Activated CD4-positive, alpha-beta memory T cell treated with anti-CD3 and anti-CD28 coated beads, Interleukin-2, amount 10 ng/mL, durations not matched to agents 7 days and 5 days (primary cell): ENCODE results near the gene CLEC3A. TPM values are rescaled to one million over a fixed set of nuclear protein-coding genes. Genes with fewer than 3 reads are reported as not detected.
"Not testable (repeated sequence)": the region's sequence is repeated elsewhere in the genome, so short reads cannot be mapped to it uniquely, and the experiment has no call there.

Source experiments
- CTCF ChIA-PET: fragments of 350-600 bp; sonication (Branson Sonifier 250); formaldehyde crosslinking; loops from one replicate; lab custom pipeline; 2021; ENCODE audit warnings: antibody characterized with exemption, inconsistent platforms; lab: Charles Lee
- POLR2A ChIA-PET: fragments of 350-600 bp; sonication (Branson Sonifier 250); formaldehyde crosslinking; loops from one replicate; lab custom pipeline; 2021; ENCODE audit warnings: antibody characterized with exemption; lab: Charles Lee
- DNase-seq: peaks from one replicate; pipeline ENCODE4 v3.0.0-alpha.2; 2020
- H3K27ac Mint-ChIP-seq: one replicate; pipeline ENCODE4 v1.8.0; 2021; ENCODE audit warnings: mild to moderate bottlenecking, mixed read lengths
- H3K27me3 Mint-ChIP-seq: one replicate; pipeline ENCODE4 v1.8.0; 2021; ENCODE audit warnings: mixed read lengths
- H3K36me3 Mint-ChIP-seq: one replicate; pipeline ENCODE4 v1.8.0; 2021; ENCODE audit warnings: low read depth, mixed read lengths
- H3K4me1 Mint-ChIP-seq: one replicate; pipeline ENCODE4 v1.8.0; 2021; ENCODE audit warnings: mixed read lengths
- H3K4me3 Mint-ChIP-seq: one replicate; pipeline ENCODE4 v1.8.0; 2021; ENCODE audit warnings: mild to moderate bottlenecking, mixed read lengths
- H3K9me3 Mint-ChIP-seq: one replicate; pipeline ENCODE4 v1.8.0; 2021; ENCODE audit warnings: mixed read lengths
- total RNA-seq, 2 experiments: library from RNA; stranded (reverse); gene quantifications; one replicate each; pipeline ENCODE4 v1.2.3, GENCODE V29; 2021

CLEC3A gene
- total RNA-seq, 2 experiments from 2014 or later: not detected

DNA sequence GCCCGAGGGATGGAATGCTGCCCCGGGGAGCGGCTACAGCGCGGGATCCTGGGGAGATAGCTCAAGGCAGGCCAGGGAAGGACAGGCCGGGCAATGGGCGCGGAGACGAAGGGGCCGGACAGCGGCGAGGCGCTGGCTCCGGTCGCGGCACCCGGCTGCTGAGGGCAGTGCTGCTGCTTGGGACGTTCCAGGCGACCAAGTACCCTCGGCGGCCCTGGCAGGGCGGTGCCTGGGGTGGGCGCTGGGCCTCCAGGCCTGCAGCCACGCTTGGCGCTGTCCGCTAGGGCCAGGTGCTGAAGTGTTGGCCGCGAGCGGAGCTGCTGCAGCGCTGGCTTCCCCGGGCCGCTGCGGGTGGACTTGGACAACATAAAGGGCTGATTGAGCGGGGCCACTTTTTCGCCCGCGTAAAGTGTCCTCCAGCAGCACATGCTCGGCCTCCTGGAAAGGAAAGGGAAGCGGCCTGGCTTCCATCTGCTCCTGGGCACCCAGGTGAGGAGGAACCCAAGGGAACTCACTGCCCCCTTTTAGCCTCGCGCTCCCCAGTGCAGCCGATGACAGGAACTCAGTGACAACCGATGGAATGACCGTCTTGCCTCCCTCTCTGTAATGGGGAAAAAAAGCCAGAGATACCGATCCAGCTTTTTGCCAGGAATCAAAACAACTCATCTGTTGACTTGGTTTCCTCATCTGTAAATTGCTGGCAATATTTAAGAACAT, 23.7 kb downstream of the CLEC3A start:
- peaks cover 30% of the 10 kb centered on the region for H3K27me3 Mint-ChIP-seq
- no peak overlapping the region for H3K27ac Mint-ChIP-seq
- DNase-seq: peak; percentile 55
- no peak overlapping the region for H3K4me3 Mint-ChIP-seq
- CTCF ChIA-PET: no interaction called here
- H3K36me3 Mint-ChIP-seq: no peaks in the 10 kb centered on the region
- H3K9me3 Mint-ChIP-seq: no peaks in the 10 kb centered on the region
- POLR2A ChIA-PET: no interaction called here
- no peaks in the 10 kb centered on the region for H3K4me1 Mint-ChIP-seq

DNA sequence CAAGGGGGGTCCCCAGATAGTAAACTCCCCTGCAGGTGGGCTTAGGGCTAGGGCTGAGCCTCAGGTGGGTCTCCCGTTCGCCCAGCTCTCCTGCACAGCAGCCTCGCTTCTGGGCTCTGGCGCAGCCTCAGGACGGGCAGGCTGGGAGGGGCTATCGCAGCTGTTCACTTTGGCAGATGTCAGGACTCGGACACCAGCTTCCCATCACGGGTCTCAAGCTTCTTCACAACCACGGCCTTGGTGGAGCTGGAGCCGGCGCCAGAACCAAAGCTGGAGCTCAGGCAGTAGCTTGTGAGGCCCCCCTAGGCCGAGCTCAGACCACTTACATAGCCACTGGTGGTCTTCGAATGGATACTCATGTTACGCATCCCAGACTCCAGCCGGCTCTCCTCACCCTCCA, 26.0 kb downstream of the CLEC3A start:
- Mint-ChIP-seq H3K4me1 (no peaks in the 10 kb centered on the region), H3K27ac (no peak overlapping the region), H3K4me3 (no peak overlapping the region), H3K9me3 (no peaks in the 10 kb centered on the region), H3K27me3 (peaks cover 28% of the 10 kb centered on the region), H3K36me3 (no peaks in the 10 kb centered on the region)
- ChIA-PET POLR2A (no interaction called here), CTCF (no interaction called here)
- DNase-seq: no peak

DNA sequence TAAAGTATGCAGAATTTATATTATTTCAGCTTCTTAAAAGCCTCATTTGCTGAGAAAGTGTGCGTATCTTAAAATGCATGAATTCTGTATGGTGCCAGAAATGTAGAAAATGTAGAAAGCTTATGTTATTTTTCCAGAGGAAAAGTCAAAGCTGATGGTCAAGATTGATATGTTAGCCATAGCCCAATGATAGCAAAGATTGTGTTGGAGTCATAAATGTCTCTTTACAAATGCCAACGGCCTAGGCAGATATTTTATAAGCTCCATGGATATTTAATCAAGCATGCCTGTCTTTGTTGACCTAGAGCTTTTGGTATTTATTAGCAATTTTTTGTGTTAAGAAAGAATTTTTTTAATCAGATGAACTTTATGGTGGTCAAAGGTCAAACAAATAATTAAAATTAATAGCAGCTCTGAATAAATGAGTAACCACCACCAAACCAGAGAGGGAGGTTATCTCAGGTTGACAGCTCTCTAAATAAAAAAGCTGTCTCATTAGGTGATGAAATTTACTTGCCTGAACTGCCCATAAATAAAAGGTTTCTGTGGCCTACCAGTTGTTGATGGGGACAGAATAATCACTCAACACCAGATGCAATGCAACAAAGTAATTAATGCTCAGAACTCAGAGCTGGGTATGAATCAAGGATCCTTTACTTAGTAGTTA, 28.5 kb downstream of the CLEC3A start:
- DNase-seq: no peak
- POLR2A ChIA-PET: no interaction called here
- Mint-ChIP-seq H3K27ac (no peak overlapping the region), H3K36me3 (no peaks in the 10 kb centered on the region), H3K4me1 (no peaks in the 10 kb centered on the region), H3K4me3 (no peak overlapping the region), H3K9me3 (no peaks in the 10 kb centered on the region), H3K27me3 (peaks cover 21% of the 10 kb centered on the region)
- CTCF ChIA-PET: interaction anchor here (0.7 to 1.0 kb wide), 2 partner anchors 12 to 49 kb away, joined by 3 to 4 read pairs; no protein-coding TSS in a partner anchor

- POLR2A ChIA-PET: no interaction called here
- H3K27ac Mint-ChIP-seq: no peak overlapping the region
- DNase-seq: no peak
Observed at GRCh38 chr16:78057803-78058564, 35.6 kb downstream of the CLEC3A start.

GRCh38 chr16:78059806-78060205, 37.5 kb downstream of the CLEC3A start:
- H3K27me3 Mint-ChIP-seq, H3K9me3 Mint-ChIP-seq, H3K27ac Mint-ChIP-seq, CTCF ChIA-PET, H3K4me1 Mint-ChIP-seq, POLR2A ChIA-PET, H3K4me3 Mint-ChIP-seq, DNase-seq, H3K36me3 Mint-ChIP-seq: not testable (repeated sequence)

More at GRCh38 chr16:78057803-78058564, 35.6 kb downstream of the CLEC3A start:
- no peaks in the 10 kb centered on the region for H3K4me1 Mint-ChIP-seq
- no peak overlapping the region for H3K4me3 Mint-ChIP-seq
- H3K9me3 Mint-ChIP-seq: no peaks in the 10 kb centered on the region
- CTCF ChIA-PET: interaction anchor here (0.9 kb wide), 1 partner anchor 10 kb away, joined by 3 read pairs; no protein-coding TSS in a partner anchor
- no peaks in the 10 kb centered on the region for H3K36me3 Mint-ChIP-seq
- H3K27me3 Mint-ChIP-seq: peaks cover 4% of the 10 kb centered on the region

- Mint-ChIP-seq H3K36me3 (no peaks in the 10 kb centered on the region), H3K4me3 (no peak overlapping the region), H3K27me3 (peaks cover 4% of the 10 kb centered on the region), H3K4me1 (no peaks in the 10 kb centered on the region), H3K9me3 (no peaks in the 10 kb centered on the region), H3K27ac (no peak overlapping the region)
- no peak for DNase-seq
- CTCF ChIA-PET: no interaction called here
- POLR2A ChIA-PET: no interaction called here
Observed at GRCh38 chr16:78060295-78060694, 37.9 kb downstream of the CLEC3A start.

DNA sequence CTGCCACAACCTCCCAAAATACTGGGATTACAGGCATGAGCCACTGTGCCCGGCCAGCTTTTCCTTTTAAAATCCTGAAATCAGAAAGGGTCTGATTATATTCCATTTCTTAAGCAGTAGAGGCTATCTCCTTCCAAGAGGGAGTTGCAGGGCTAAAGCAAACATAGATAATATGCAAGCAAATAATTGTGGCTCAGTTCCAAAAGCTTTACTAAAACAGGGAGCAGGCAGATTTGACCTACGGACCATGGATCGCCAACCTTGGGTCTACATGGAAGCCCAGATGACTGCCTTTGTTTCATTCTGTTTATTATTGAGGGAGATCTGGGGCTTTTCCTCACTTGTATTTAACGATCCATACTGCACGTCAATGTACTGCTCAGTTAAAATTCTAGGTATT, 38.5 kb downstream of the CLEC3A start:
- no peak overlapping the region for H3K27ac Mint-ChIP-seq
- H3K4me1 Mint-ChIP-seq: no peaks in the 10 kb centered on the region
- no peak overlapping the region for H3K4me3 Mint-ChIP-seq
- peaks cover 4% of the 10 kb centered on the region for H3K27me3 Mint-ChIP-seq
- DNase-seq: no peak
- H3K36me3 Mint-ChIP-seq: no peaks in the 10 kb centered on the region
- ChIA-PET POLR2A (no interaction called here), CTCF (no interaction called here)
- H3K9me3 Mint-ChIP-seq: no peaks in the 10 kb centered on the region

- DNase-seq: no peak
- no peaks in the 10 kb centered on the region for H3K36me3 Mint-ChIP-seq
- no peaks in the 10 kb centered on the region for H3K4me1 Mint-ChIP-seq
- H3K9me3 Mint-ChIP-seq: no peaks in the 10 kb centered on the region
- ChIA-PET CTCF (interaction anchor here (0.6 to 1.1 kb wide), 2 partner anchors 29 to 427 kb away, joined by 3 read pairs; no protein-coding TSS in a partner anchor), POLR2A (no interaction called here)
- H3K4me3 Mint-ChIP-seq: no peak overlapping the region
- no peak overlapping the region for H3K27ac Mint-ChIP-seq
- H3K27me3 Mint-ChIP-seq: peaks cover 3% of the 10 kb centered on the region
Observed at GRCh38 chr16:78065319-78065718, 43.0 kb downstream of the CLEC3A start.

DNA sequence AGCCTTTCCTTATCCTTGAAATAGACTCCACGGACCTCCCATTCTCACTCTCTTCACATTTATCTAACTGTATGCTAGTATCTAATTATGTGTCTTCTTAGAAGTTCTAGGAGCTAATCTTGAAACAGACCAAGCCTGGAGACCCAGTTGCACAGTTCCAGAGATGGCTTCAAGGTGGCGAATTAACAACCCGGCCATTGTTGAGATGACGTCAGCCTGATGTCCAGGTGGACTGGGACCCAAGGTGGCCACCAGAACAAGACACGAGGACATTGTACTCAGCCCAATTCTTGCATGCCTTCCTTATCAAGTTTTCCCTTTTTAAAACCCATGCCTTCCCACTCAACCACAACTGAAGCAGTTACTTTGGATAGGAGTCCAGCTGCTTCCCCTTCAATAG, 47.6 kb downstream of the CLEC3A start:
- H3K27me3 Mint-ChIP-seq: peaks cover 12% of the 10 kb centered on the region

GRCh38 chr16:78072275-78072674, 49.9 kb downstream of the CLEC3A start:
- Mint-ChIP-seq H3K4me1 (no peaks in the 10 kb centered on the region), H3K9me3 (no peaks in the 10 kb centered on the region), H3K27ac (no peak overlapping the region), H3K36me3 (no peaks in the 10 kb centered on the region), H3K4me3 (no peak overlapping the region), H3K27me3 (peaks cover 12% of the 10 kb centered on the region)
- ChIA-PET CTCF (no interaction called here), POLR2A (no interaction called here)
- DNase-seq: no peak

More for the DNA sequence above, 47.6 kb downstream of the CLEC3A start:
- no peak for DNase-seq
- Mint-ChIP-seq H3K36me3 (no peaks in the 10 kb centered on the region), H3K4me3 (no peak overlapping the region), H3K27ac (no peak overlapping the region), H3K9me3 (no peaks in the 10 kb centered on the region), H3K4me1 (no peaks in the 10 kb centered on the region)
- CTCF ChIA-PET: interaction anchor here (0.9 kb wide), 1 partner anchor 67 kb away, joined by 3 read pairs; no protein-coding TSS in a partner anchor
- POLR2A ChIA-PET: no interaction called here

- DNase-seq: no peak
- CTCF ChIA-PET: no interaction called here
- peaks cover 15% of the 10 kb centered on the region for H3K27me3 Mint-ChIP-seq
- no peaks in the 10 kb centered on the region for H3K4me1 Mint-ChIP-seq
- POLR2A ChIA-PET: no interaction called here
- H3K9me3 Mint-ChIP-seq: no peaks in the 10 kb centered on the region
- no peak overlapping the region for H3K4me3 Mint-ChIP-seq
- no peak overlapping the region for H3K27ac Mint-ChIP-seq
- H3K36me3 Mint-ChIP-seq: no peaks in the 10 kb centered on the region
Observed at GRCh38 chr16:78075800-78076199, 53.5 kb downstream of the CLEC3A start.

DNA sequence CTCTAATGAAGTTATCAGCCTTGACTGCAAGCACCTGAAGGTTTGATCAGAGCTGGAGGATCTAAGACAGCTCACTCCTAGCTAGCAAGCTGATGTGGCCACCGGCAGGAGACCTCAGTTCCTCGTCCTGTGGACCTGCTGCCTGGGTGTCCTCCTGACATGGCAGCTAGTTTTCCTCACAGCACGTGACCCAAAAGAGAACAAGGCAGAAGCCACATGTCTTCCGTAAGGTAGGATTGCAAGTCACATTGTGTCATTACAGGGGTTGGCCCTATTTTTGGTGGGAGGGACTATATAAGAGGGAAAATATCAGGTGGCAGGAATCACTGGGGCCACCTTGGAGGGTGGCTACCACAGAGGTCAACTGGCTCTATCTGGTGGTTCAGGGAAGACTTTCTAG, 59.0 kb downstream of the CLEC3A start:
- no peak overlapping the region for H3K4me3 Mint-ChIP-seq
- H3K36me3 Mint-ChIP-seq: no peaks in the 10 kb centered on the region
- POLR2A ChIA-PET: no interaction called here
- no peaks in the 10 kb centered on the region for H3K4me1 Mint-ChIP-seq
- DNase-seq: no peak
- CTCF ChIA-PET: no interaction called here
- no peak overlapping the region for H3K27ac Mint-ChIP-seq
- H3K9me3 Mint-ChIP-seq: no peaks in the 10 kb centered on the region
- H3K27me3 Mint-ChIP-seq: peaks cover 16% of the 10 kb centered on the region
